Neuron (in vitro differentiated cells): Measurements from ENCODE around the gene ZRANB2.

Source experiments
- H2AFZ ChIP-seq: one replicate; pipeline ENCODE4 v1.6.1; 2013; ENCODE audit warnings: low read depth, mild to moderate bottlenecking, inconsistent platforms, low read length, moderate library complexity
- H3K27me3 ChIP-seq: one replicate; pipeline ENCODE4 v1.6.1; 2013; ENCODE audit warnings: low read length; ENCODE audit not compliant: insufficient read depth
- H3K36me3 ChIP-seq: one replicate; pipeline ENCODE4 v1.6.1; 2013; ENCODE audit warnings: low read length; ENCODE audit not compliant: insufficient read depth
- H3K4me1 ChIP-seq: one replicate; pipeline ENCODE4 v1.6.1; 2013; ENCODE audit warnings: low read length; ENCODE audit not compliant: insufficient read depth
- H3K4me3 ChIP-seq: 2 replicates; pipeline ENCODE4 v1.5.1; 2013; ENCODE audit warnings: mild to moderate bottlenecking, low read length, moderate library complexity
- H3K9me3 ChIP-seq: one replicate; pipeline ENCODE4 v1.6.1; 2013; ENCODE audit warnings: low read length

Gene ZRANB2

DNA sequence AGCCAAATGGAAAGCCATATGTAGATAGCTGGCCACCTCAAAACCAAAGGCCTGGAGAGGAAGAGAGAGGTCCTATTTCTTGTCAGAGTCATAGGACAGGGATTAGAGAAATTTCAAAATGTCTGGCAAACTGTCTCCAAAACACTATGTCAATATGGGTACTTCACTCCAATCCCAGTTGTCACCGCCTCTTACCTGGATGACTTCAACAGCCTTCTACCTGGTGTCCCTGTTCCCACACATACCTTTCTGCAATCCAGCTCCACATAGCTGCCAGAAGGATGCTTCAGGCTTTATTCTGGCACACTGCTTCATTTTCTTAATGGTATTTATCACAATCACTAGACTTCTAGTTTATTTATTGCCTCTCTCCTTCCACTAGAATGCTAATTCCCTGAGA lies 47.7 kb downstream of the ZRANB2 start:
- no peak overlapping the region for H2AFZ ChIP-seq
- no peaks in the 10 kb centered on the region for H3K4me1 ChIP-seq
- H3K9me3 ChIP-seq: no peaks in the 10 kb centered on the region
- no peaks in the 10 kb centered on the region for H3K36me3 ChIP-seq
- no peaks in the 10 kb centered on the region for H3K27me3 ChIP-seq
- H3K4me3 ChIP-seq: no peak overlapping the region

- no peaks in the 10 kb centered on the region for H3K4me1 ChIP-seq
- H3K36me3 ChIP-seq: no peaks in the 10 kb centered on the region
- H3K4me3 ChIP-seq: no peak overlapping the region
- no peak overlapping the region for H2AFZ ChIP-seq
- H3K9me3 ChIP-seq: no peaks in the 10 kb centered on the region
- no peaks in the 10 kb centered on the region for H3K27me3 ChIP-seq
Observed at GRCh38 chr1:71031426-71031825, 49.4 kb downstream of the ZRANB2 start.

DNA sequence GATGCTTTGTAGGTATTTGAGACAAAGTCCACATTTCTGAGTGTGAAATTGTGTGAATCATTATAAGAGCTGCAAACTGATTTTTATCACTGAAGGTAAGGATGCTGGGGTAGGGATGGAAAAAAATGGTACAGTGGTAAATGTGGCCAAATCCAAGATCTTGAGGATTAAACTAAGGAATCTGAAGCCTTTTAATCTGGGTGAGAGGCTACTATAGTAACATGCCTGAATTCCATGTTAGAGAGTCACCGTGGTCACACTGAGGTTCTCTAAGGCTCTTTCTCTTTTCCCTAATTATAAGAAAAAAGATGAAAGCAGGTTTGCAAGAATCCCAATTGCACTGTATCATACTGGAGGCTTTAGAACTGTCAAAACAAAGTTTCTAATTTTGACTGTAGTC lies 50.8 kb downstream of the ZRANB2 start:
- no peaks in the 10 kb centered on the region for H3K27me3 ChIP-seq
- no peaks in the 10 kb centered on the region for H3K9me3 ChIP-seq
- no peak overlapping the region for H2AFZ ChIP-seq
- H3K4me3 ChIP-seq: no peak overlapping the region
- H3K36me3 ChIP-seq: no peaks in the 10 kb centered on the region
- H3K4me1 ChIP-seq: no peaks in the 10 kb centered on the region

DNA sequence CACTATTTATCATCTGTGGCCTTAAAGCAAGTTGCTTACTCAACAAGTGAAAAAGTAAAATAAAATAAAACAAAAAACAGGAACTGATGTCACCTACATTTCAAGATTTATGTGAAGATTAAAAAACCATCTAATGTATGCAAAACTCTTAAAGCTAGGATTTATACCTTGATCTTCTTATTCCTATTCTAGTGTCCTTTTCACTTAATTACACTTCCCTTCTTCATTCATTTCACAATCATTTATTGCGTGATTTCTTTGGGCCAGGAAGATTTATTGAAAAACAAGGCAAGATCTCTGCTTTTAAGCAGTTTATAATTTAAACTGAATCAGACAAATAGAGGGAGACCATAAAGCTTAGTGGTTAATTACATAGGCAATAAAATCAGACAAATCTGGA lies 51.9 kb downstream of the ZRANB2 start:
- Histone ChIP-seq H3K27me3 (no peaks in the 10 kb centered on the region), H3K36me3 (no peaks in the 10 kb centered on the region), H2AFZ (no peak overlapping the region), H3K4me1 (no peaks in the 10 kb centered on the region), H3K4me3 (no peak overlapping the region), H3K9me3 (no peaks in the 10 kb centered on the region)

- no peaks in the 10 kb centered on the region for H3K36me3 ChIP-seq
- no peaks in the 10 kb centered on the region for H3K9me3 ChIP-seq
- H3K27me3 ChIP-seq: no peaks in the 10 kb centered on the region
- H3K4me3 ChIP-seq: no peak overlapping the region
- no peaks in the 10 kb centered on the region for H3K4me1 ChIP-seq
- H2AFZ ChIP-seq: no peak overlapping the region
Observed at GRCh38 chr1:71027991-71028390, 52.8 kb downstream of the ZRANB2 start.

- Histone ChIP-seq H2AFZ (no peak overlapping the region), H3K27me3 (no peaks in the 10 kb centered on the region), H3K36me3 (no peaks in the 10 kb centered on the region), H3K4me3 (no peak overlapping the region), H3K9me3 (no peaks in the 10 kb centered on the region), H3K4me1 (no peaks in the 10 kb centered on the region)
Observed at GRCh38 chr1:71026093-71026492, 54.7 kb downstream of the ZRANB2 start.

DNA sequence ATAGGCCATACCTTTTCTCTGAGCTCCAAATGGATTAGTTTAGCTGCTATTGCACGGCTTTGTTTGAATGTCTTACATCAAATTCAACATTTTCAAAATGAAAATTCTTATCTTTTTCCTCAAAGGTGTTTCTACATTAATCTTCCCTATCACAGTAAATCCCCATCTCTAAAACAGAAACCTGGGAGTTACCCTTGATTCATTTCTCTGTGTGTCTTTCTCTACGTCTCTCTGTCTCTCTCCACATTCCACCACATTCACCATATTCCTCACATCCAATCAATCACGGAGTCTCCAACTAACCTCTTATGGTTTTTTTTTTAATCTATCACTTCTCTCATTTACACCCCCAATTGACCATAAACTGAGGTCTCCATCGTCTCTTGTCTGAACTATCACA lies 57.3 kb downstream of the ZRANB2 start:
- no peaks in the 10 kb centered on the region for H3K9me3 ChIP-seq
- no peaks in the 10 kb centered on the region for H3K4me1 ChIP-seq

DNA sequence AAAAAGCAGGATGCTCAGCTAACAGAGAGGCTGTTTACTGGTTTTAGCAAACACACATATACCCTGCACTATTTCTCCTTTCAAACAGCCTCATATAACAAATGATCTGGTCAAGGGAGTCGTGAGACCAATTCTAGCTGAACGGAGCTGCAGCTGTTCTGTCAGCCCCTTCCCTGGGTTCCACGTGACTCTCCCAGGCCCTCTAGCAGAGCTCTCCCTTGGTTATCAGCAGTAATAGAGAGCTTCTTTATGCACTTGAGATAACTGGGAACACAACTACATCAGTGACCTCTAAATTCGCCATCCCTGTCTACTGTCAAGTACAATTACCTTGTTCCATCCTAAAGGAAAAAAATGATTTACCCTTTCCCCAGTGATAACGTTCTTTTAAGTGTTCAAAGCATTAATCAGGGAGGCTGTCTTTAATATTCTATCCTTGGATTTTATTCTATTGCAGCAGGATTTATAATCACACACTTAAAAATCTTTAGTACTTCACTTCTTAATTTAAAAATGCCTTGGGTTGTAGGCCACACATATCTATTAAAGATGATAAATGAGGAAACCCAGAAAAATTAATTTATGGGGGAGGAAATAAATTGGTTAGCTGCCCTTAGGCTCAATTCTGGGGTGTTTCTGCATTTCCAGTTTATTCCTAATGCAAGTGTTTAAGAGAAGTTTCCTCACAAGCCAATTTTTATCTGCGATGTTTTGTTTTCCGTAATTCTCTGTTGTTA lies 61.4 kb downstream of the ZRANB2 start:
- Histone ChIP-seq H3K27me3 (no peaks in the 10 kb centered on the region), H3K4me1 (no peaks in the 10 kb centered on the region), H3K9me3 (no peaks in the 10 kb centered on the region), H3K36me3 (no peaks in the 10 kb centered on the region), H2AFZ (no peak overlapping the region), H3K4me3 (no peak overlapping the region)

More for the DNA sequence above, 57.3 kb downstream of the ZRANB2 start:
- H3K4me3 ChIP-seq: no peak overlapping the region
- no peak overlapping the region for H2AFZ ChIP-seq
- H3K27me3 ChIP-seq: no peaks in the 10 kb centered on the region
- no peaks in the 10 kb centered on the region for H3K36me3 ChIP-seq

GRCh38 chr1:71018791-71019190 lies 62.0 kb downstream of the ZRANB2 start:
- Histone ChIP-seq H3K4me3 (no peak overlapping the region), H2AFZ (no peak overlapping the region), H3K36me3 (no peaks in the 10 kb centered on the region), H3K27me3 (no peaks in the 10 kb centered on the region), H3K9me3 (no peaks in the 10 kb centered on the region), H3K4me1 (no peaks in the 10 kb centered on the region)

- Histone ChIP-seq H3K9me3 (no peaks in the 10 kb centered on the region), H3K36me3 (no peaks in the 10 kb centered on the region), H3K27me3 (no peaks in the 10 kb centered on the region), H3K4me3 (no peak overlapping the region), H2AFZ (no peak overlapping the region), H3K4me1 (no peaks in the 10 kb centered on the region)
Observed at GRCh38 chr1:71015745-71016144, 65.1 kb downstream of the ZRANB2 start.

- no peak overlapping the region for H2AFZ ChIP-seq
Observed at GRCh38 chr1:71014178-71014579, 66.7 kb downstream of the ZRANB2 start.

More at GRCh38 chr1:71014178-71014579, 66.7 kb downstream of the ZRANB2 start:
- Histone ChIP-seq H3K4me1 (no peaks in the 10 kb centered on the region), H3K9me3 (no peaks in the 10 kb centered on the region), H3K36me3 (no peaks in the 10 kb centered on the region), H3K4me3 (no peak overlapping the region), H3K27me3 (no peaks in the 10 kb centered on the region)
